Adrenal gland (tissue), 12 donors: Measurements from ENCODE around the gene GRAP2. TPM values are rescaled to one million over a fixed set of nuclear protein-coding genes. Genes with fewer than 3 reads are reported as not detected.
"Not testable (repeated sequence)": the region's sequence is repeated elsewhere in the genome, so short reads cannot be mapped to it uniquely, and the experiment has no call there.

Source experiments
- DNase-seq, 7 donors: peaks; one replicate each; pipeline ENCODE4 v3.0.0-alpha.2; 2019 to 2020
- H3K27ac ChIP-seq, 5 donors: fragments of 200-600 bp; sonication (generic) in 4 of 5; 1 replicate in 3 of 5; 2 replicates in 2 of 5; pipeline versions ENCODE4 v1.5.1 to v1.8.0; 2016 to 2020; ENCODE audit warnings: mild to moderate bottlenecking in 1 of 5
- H3K27me3 ChIP-seq: fragments of 200-600 bp; 2 replicates; pipeline ENCODE4 v1.8.0; 2021
- H3K36me3 ChIP-seq, 2 donors: fragments of 200-600 bp; replicated peaks in 1 of 2; 1 replicate in 1 of 2; 2 replicates in 1 of 2; pipeline versions ENCODE4 v1.5.1 to v1.8.0; 2018 to 2022
- H3K4me1 ChIP-seq, 2 donors: fragments of 200-600 bp; replicated peaks in 1 of 2; 1 replicate in 1 of 2; 2 replicates in 1 of 2; pipeline versions ENCODE4 v1.5.1 to v1.8.0; 2018 to 2021
- H3K4me3 ChIP-seq, 4 donors: fragments of 200-600 bp; sonication (generic) in 3 of 4; one replicate each; pipeline ENCODE4 v1.5.1; 2016 to 2018
- H3K9me3 ChIP-seq, 3 donors: fragments of 200-600 bp; sonication (generic) in 1 of 3; replicated peaks in 1 of 3; 1 replicate in 2 of 3; 2 replicates in 1 of 3; pipeline versions ENCODE4 v1.5.1 to v1.8.0; 2016 to 2021
- CTCF ChIP-seq, 6 experiments: fragments of 450-650 bp in 4 of 6; fragments of 200-600 bp in 2 of 6; sonication (generic) in 1 of 6; IDR thresholded peaks; 1 replicate in 5 of 6; 2 replicates in 1 of 6; pipeline versions ENCODE4 v1.5.1 to v1.8.0; 2016 to 2021; ENCODE audit warnings: antibody characterized with exemption in 6 of 6, mild to moderate bottlenecking in 2 of 6, moderate library complexity in 1 of 6
- POLR2A ChIP-seq, 2 donors: fragments of 450-650 bp; IDR thresholded peaks; one replicate each; pipeline ENCODE4 v1.6.1; 2017; ENCODE audit warnings: antibody characterized with exemption in 2 of 2, mild to moderate bottlenecking in 2 of 2, moderate library complexity in 1 of 2
- WGBS, 4 donors: extraction: QIAGEN DNeasy Blood & Tissue Kit in 2 of 4; methylation state at CpG; one replicate each; pipeline versions ENCODE4 v1.1.5 to v1.1.7; 2013 to 2017; 5-methylcytosine and 5-hydroxymethylcytosine counted together
- intact Hi-C, 2 donors: fragments of 100-400 bp; cut with DNase I; formaldehyde crosslinking; loops; one replicate each; pipeline versions ENCODE4 v1.14.1 to v1.15.0; 2022 to 2023
- polyA plus RNA-seq, 3 donors: library from polyadenylated mRNA; stranded (reverse); fragments of 200-250 nt in 2 of 3; fragments of 350-450 nt in 1 of 3; fragmentation: Illumina TruSeq in 1 of 3; extraction: RNeasy Lipid Tissue Mini Kit (QIAGEN cat#74804) in 1 of 3; gene quantifications; one replicate each; pipeline ENCODE4 v1.2.3, GENCODE V29; 2013 to 2014
- total RNA-seq, 9 donors: library from RNA; depleted of rRNA in 4 of 9; stranded (reverse); fragments of >200 nt in 4 of 9; fragments of 120-200 nt in 1 of 9; fragmentation: NEBNext Ultra II Directional in 1 of 9; extraction: Animal tissue kit (Norgen Biotek cat#: 25700) in 1 of 9; gene quantifications; one replicate each; pipeline versions ENCODE4 v1.1.0 to v1.2.4, GENCODE V29; 2013 to 2023
- donor health status: healthy with polysubstance abuse.
- donor health status: Bipolar disorder and iron deficiency.
- donor health status: DM: yes; HTN: yes; CAD: no.
- donor health status: DM: no; HTN: no; CAD: no.
- donor health status: DM: no; HTN: no; CAD: no.
- donor health status: DM: yes; HTN: yes; CAD: no.

Gene GRAP2
- total and polyA plus RNA-seq, 12 donors: 0.28 to 1.7 (median 0.61) TPM; not detected in 1

DNA sequence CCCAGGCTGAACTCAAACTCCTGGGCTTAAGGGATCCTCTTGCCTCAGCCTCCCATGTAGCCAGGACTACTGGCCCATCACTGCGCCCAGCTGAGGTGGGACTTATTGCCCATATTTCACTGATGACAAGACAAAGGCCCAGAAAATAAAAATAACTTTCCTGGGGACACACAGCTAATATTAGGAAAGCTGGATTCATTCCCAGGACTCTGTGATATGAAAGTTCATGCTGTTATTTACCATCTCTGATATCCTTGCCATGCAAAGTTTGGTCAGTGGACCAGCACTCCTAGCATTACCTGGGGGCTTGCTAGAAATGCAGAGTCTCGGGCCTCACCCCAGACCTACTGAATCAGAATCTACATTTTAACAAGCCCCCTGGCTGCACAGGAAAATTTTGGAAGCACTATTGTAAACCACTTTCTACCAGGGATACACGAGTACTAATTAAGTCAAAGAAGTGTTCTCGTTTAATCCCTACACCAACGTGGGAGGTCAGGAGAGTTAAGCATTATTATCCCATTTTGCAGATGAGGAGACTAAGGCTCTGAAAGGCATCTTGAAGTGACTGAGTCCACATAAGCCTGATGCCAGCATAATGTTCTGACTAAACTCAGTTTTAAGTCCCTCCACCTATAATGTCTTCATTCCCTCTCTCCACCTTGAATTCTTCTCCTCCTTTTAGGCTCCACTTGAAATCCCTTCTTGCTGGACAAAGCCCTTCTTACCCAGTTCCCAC, 91.4 kb downstream of the GRAP2 start:
- intact Hi-C loops: no loop called here

DNA sequence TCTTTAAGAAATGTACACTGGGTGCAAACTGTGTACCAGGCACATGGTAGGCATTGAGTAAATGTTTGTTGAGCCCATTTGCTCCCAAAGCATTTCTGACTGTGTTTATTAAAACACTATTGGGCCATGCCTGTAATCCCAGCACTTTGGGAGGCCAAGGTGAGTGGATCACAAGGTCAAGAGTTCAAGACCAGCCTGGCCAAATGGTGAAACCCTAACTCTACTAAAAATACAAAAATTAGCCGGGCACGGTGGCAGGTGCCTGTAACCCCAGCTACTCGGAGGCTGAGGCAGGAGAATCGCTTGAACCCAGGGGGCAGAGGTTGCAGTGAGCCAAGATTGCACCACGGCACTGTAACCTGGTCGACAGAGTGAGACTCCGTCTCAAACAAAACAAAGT, 92.0 kb downstream of the GRAP2 start:
- DNase-seq, H3K4me1 ChIP-seq, H3K9me3 ChIP-seq, H3K27ac ChIP-seq, H3K36me3 ChIP-seq, H3K4me3 ChIP-seq, intact Hi-C loops: not testable (repeated sequence)
- peaks cover 17% of the 10 kb centered on the region for H3K27me3 ChIP-seq
- 95 to 98% (median 95%) methylated on average over 7 of the region's 7 CpGs for WGBS, 4 donors

More for the DNA sequence above, 91.4 kb downstream of the GRAP2 start:
- TF ChIP-seq CTCF (IDR thresholded peaks at IDR 0.05): no peak
- TF ChIP-seq POLR2A (IDR thresholded peaks at IDR 0.05): no peak
- H3K27ac ChIP-seq: no peak overlapping the region
- no peaks in the 10 kb centered on the region for H3K36me3 ChIP-seq
- H3K4me1 ChIP-seq: no peaks in the 10 kb centered on the region
- no peak for DNase-seq
- H3K4me3 ChIP-seq: no peak overlapping the region
- H3K9me3 ChIP-seq: no peaks in the 10 kb centered on the region
- H3K27me3 ChIP-seq: peaks cover 17% of the 10 kb centered on the region
- WGBS, 4 donors: 79 to 88% (median 84%) methylated on average over 5 of the region's 5 CpGs

- Histone ChIP-seq H3K27me3 (peaks cover 17% of the 10 kb centered on the region), H3K36me3 (no peaks in the 10 kb centered on the region), H3K4me3 (no peak overlapping the region), H3K27ac (no peak overlapping the region), H3K9me3 (no peaks in the 10 kb centered on the region), H3K4me1 (no peaks in the 10 kb centered on the region)
- TF ChIP-seq POLR2A (IDR thresholded peaks at IDR 0.05): no peak
- no peak for TF ChIP-seq CTCF (IDR thresholded peaks at IDR 0.05)
- intact Hi-C loops: no loop called here
- 48 to 81% (median 57%) methylated on average over 12 to 20 of the region's 20 CpGs for WGBS, 4 donors
- DNase-seq: no peak
Observed at GRCh38 chr22:39994041-39994565, 93.2 kb downstream of the GRAP2 start.

- intact Hi-C loops: no loop called here
- H3K4me3 ChIP-seq: peak within 1 kb of the TSS in 1 of 4 donors; percentile 36
Observed at GRCh38 chr22:39994566-39995392, 93.9 kb downstream of the GRAP2 start, which contains the start of gene FAM83F. Gene FAM83F, plus strand, starts transcription at chr22:39994954. Its CDS starts 89 bp downstream, at chr22:39995043.

More at GRCh38 chr22:39994566-39995392, 93.9 kb downstream of the GRAP2 start, which contains the start of gene FAM83F:
- Histone ChIP-seq H3K27me3 (peaks cover 17% of the 10 kb centered on the region), H3K9me3 (no peaks in the 10 kb centered on the region), H3K36me3 (no peaks in the 10 kb centered on the region), H3K27ac (no peak within 1 kb of the TSS), H3K4me1 (no peaks in the 10 kb centered on the region)
- TF ChIP-seq POLR2A (IDR thresholded peaks at IDR 0.05): no peak
- no peak for TF ChIP-seq CTCF (IDR thresholded peaks at IDR 0.05)
- 2 to 10% (median 9%) methylated on average over 16 to 115 of the region's 115 CpGs; no CpG with 5 or more reads in 1 of the 4 donors for WGBS, 4 donors
- DNase-seq: peak in 5 of 7 donors; percentile 12 to 24 (median 19)
